Neuron (in vitro differentiated cells): Measurements from ENCODE around the gene CARD16.
"Not testable (repeated sequence)": the region's sequence is repeated elsewhere in the genome, so short reads cannot be mapped to it uniquely, and the experiment has no call there.

Source experiments
- H2AFZ ChIP-seq: one replicate; pipeline ENCODE4 v1.6.1; 2013; ENCODE audit warnings: low read depth, mild to moderate bottlenecking, inconsistent platforms, low read length, moderate library complexity
- H3K27me3 ChIP-seq: one replicate; pipeline ENCODE4 v1.6.1; 2013; ENCODE audit warnings: low read length; ENCODE audit not compliant: insufficient read depth
- H3K36me3 ChIP-seq: one replicate; pipeline ENCODE4 v1.6.1; 2013; ENCODE audit warnings: low read length; ENCODE audit not compliant: insufficient read depth
- H3K4me1 ChIP-seq: one replicate; pipeline ENCODE4 v1.6.1; 2013; ENCODE audit warnings: low read length; ENCODE audit not compliant: insufficient read depth
- H3K4me3 ChIP-seq: 2 replicates; pipeline ENCODE4 v1.5.1; 2013; ENCODE audit warnings: mild to moderate bottlenecking, low read length, moderate library complexity
- H3K9me3 ChIP-seq: one replicate; pipeline ENCODE4 v1.6.1; 2013; ENCODE audit warnings: low read length

CARD16 gene

DNA sequence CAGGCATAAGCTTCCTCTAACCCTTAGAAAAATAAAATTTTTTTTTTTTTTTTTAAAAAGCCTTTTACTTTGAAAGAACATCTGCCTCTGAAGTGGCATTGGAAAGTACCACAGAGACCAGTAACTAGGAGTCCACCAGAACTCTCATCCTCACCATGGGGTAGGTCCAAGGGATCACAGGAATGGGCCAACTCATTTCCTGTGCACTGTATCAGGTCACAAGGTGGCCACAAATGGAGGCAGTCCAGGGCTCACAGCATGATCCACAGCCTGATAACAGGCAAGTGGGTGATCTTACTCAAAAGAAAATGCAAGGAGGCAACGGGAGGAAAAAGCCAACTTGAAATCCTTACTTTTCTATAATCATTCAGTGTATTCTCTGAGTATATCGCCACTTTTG, 24.6 kb upstream of the CARD16 start:
- H3K4me1 ChIP-seq, H3K9me3 ChIP-seq, H2AFZ ChIP-seq, H3K27me3 ChIP-seq, H3K4me3 ChIP-seq, H3K36me3 ChIP-seq: not testable (repeated sequence)

GRCh38 chr11:105063245-105063941, 18.3 kb upstream of the CARD16 start:
- not testable (repeated sequence) for H3K4me1 ChIP-seq, H3K36me3 ChIP-seq, H3K27me3 ChIP-seq, H3K9me3 ChIP-seq, H3K4me3 ChIP-seq, H2AFZ ChIP-seq

DNA sequence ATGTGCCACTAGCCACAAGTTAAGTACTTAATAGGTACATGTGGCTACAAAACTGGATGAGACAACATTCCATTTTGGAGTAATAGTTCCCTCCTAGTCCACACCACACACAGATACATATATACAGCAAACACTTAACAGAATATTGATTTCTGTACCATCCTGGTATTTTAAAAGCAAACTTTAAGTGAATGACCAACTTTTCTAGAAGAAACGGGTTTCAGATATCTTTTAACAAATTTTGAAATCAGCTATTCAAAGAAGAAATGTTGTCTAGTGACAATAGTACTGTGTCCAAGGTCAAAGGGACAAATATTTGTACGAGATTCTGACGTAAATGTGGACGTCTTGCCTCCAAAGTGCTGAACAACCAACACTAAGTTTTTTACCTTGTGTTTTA, 12.3 kb upstream of the CARD16 start:
- Histone ChIP-seq H3K36me3 (no peaks in the 10 kb centered on the region), H2AFZ (no peak overlapping the region), H3K27me3 (no peaks in the 10 kb centered on the region), H3K4me3 (no peak overlapping the region), H3K4me1 (no peaks in the 10 kb centered on the region), H3K9me3 (no peaks in the 10 kb centered on the region)

- Histone ChIP-seq H3K9me3 (no peaks in the 10 kb centered on the region), H3K4me1 (no peaks in the 10 kb centered on the region), H3K4me3 (no peak overlapping the region), H3K27me3 (no peaks in the 10 kb centered on the region), H2AFZ (no peak overlapping the region), H3K36me3 (no peaks in the 10 kb centered on the region)
These were observed 11.3 kb upstream of the CARD16 start for GRCh38 chr11:105056446-105056845.

GRCh38 chr11:105054723-105055493, 9.8 kb upstream of the CARD16 start:
- Histone ChIP-seq H3K27me3 (no peaks in the 10 kb centered on the region), H3K4me3 (no peak overlapping the region), H2AFZ (no peak overlapping the region), H3K4me1 (no peaks in the 10 kb centered on the region), H3K36me3 (no peaks in the 10 kb centered on the region), H3K9me3 (no peaks in the 10 kb centered on the region)

GRCh38 chr11:105052487-105052886, 7.4 kb upstream of the CARD16 start:
- H3K4me1 ChIP-seq = peaks cover 5% of the 10 kb centered on the region
- H3K4me3 ChIP-seq = no peak overlapping the region
- no peaks in the 10 kb centered on the region for H3K27me3 ChIP-seq
- no peak overlapping the region for H2AFZ ChIP-seq
- no peaks in the 10 kb centered on the region for H3K9me3 ChIP-seq
- no peaks in the 10 kb centered on the region for H3K36me3 ChIP-seq

- Histone ChIP-seq H2AFZ (no peak overlapping the region), H3K4me3 (no peak overlapping the region), H3K9me3 (no peaks in the 10 kb centered on the region), H3K36me3 (no peaks in the 10 kb centered on the region), H3K27me3 (no peaks in the 10 kb centered on the region), H3K4me1 (peaks cover 14% of the 10 kb centered on the region)
These were observed 6.4 kb upstream of the CARD16 start for GRCh38 chr11:105051559-105051958.

GRCh38 chr11:105049481-105049880, 4.3 kb upstream of the CARD16 start:
- Histone ChIP-seq H3K36me3 (no peaks in the 10 kb centered on the region), H3K4me1 (peaks cover 16% of the 10 kb centered on the region), H3K9me3 (no peaks in the 10 kb centered on the region), H3K27me3 (no peaks in the 10 kb centered on the region), H3K4me3 (no peak overlapping the region), H2AFZ (no peak overlapping the region)

- H3K27me3 ChIP-seq = no peaks in the 10 kb centered on the region
- peaks cover 16% of the 10 kb centered on the region for H3K4me1 ChIP-seq
- H2AFZ ChIP-seq = no peak overlapping the region
- no peak overlapping the region for H3K4me3 ChIP-seq
- H3K36me3 ChIP-seq = no peaks in the 10 kb centered on the region
- H3K9me3 ChIP-seq = no peaks in the 10 kb centered on the region
These were observed 1.9 kb upstream of the CARD16 start for GRCh38 chr11:105046898-105047579.

- no peaks in the 10 kb centered on the region for H3K27me3 ChIP-seq
- no peak overlapping the region for H2AFZ ChIP-seq
- no peak overlapping the region for H3K4me3 ChIP-seq
- peaks cover 16% of the 10 kb centered on the region for H3K4me1 ChIP-seq
- H3K36me3 ChIP-seq = no peaks in the 10 kb centered on the region
- H3K9me3 ChIP-seq = no peaks in the 10 kb centered on the region
These were observed 651 bp upstream of the CARD16 start for GRCh38 chr11:105045676-105046296.

DNA sequence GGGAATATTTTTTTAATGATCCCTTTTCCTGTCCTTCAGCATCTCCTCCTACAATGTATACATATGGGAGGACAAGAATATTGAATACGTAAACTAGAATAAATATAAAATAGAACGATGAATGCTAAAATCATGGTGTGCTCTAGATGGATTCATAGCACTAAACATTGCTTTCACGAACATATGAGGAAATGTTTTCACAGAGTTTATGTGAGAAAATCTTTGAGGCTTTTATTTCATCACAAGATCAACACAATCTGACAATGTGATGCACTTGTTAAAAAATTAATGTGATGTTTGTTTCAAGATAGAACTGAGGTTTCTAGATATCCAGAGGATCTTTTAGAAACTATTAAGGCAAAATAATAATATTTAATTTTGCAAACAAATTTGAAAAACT, 3.0 kb downstream of the CARD16 start:
- no peaks in the 10 kb centered on the region for H3K27me3 ChIP-seq
- no peaks in the 10 kb centered on the region for H3K36me3 ChIP-seq
- no peak overlapping the region for H2AFZ ChIP-seq
- peaks cover 8% of the 10 kb centered on the region for H3K4me1 ChIP-seq
- no peak overlapping the region for H3K4me3 ChIP-seq
- no peaks in the 10 kb centered on the region for H3K9me3 ChIP-seq

DNA sequence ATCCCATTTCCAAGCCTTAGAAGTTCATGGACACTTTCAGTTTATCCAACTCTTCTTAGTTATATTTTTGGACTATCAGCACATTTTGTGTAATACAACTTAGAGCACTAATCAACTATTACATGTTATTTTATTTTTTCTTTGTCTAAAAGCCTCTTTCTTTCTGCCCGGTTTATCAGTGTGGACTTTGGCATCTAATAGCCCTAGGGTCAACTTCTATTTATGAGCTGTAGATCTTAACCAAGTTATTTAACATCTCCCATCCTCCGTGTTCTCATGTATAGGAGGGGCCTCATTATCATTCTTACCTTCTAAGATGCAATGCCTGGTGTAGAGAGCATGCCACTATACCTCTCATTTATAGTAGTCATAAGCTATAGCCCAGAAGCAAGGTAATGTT, 4.4 kb downstream of the CARD16 start:
- Histone ChIP-seq H3K36me3 (no peaks in the 10 kb centered on the region), H2AFZ (no peak overlapping the region), H3K27me3 (no peaks in the 10 kb centered on the region), H3K4me1 (no peaks in the 10 kb centered on the region), H3K9me3 (no peaks in the 10 kb centered on the region), H3K4me3 (no peak overlapping the region)
